GM13976 (cell line): ENCODE measurements around the gene DCPS.
"Not testable (repeated sequence)": the region's sequence is repeated elsewhere in the genome, so short reads cannot be mapped to it uniquely, and the experiment has no call there.

ENCODE experiments used
- DNase-seq: peaks from one replicate; pipeline ENCODE4 v3.0.0; 2012; ENCODE audit warnings: low spot score
- CTCF ChIP-seq: IDR thresholded peaks from 2 replicates; pipeline ENCODE4 v1.5.1; 2012; ENCODE audit warnings: borderline replicate concordance, mild to moderate bottlenecking; ENCODE audit not compliant: insufficient read depth; ENCODE audit errors: extremely low read depth, missing control alignments, control extremely low read depth
- in situ Hi-C: fragments of 300-500 bp; cut with MboI; formaldehyde crosslinking; loops from one replicate; pipeline ENCODE4 v1.12.0; 2022; ENCODE audit warnings: low sequenced_read_pairs, mixed read lengths, inconsistent platforms; ENCODE audit not compliant: unreplicated experiment

The DCPS gene

GRCh38 chr11:126385991-126386728, 82.3 kb downstream of the DCPS start:
- in situ Hi-C loops: no loop called here
- TF ChIP-seq CTCF: no peak
- no peak for DNase-seq

- DNase-seq, in situ Hi-C loops: not testable (repeated sequence)
These were observed 82.8 kb downstream of the DCPS start for GRCh38 chr11:126386729-126387071.

- no peak for TF ChIP-seq CTCF
- DNase-seq: no peak
- in situ Hi-C loops: no loop called here
These were observed 84.0 kb downstream of the DCPS start for GRCh38 chr11:126387857-126388256.

- TF ChIP-seq CTCF: no peak
- DNase-seq: no peak
- in situ Hi-C loops: no loop called here
These were observed 86.5 kb downstream of the DCPS start for GRCh38 chr11:126390272-126390867.

- no peak for DNase-seq
- in situ Hi-C loops: no loop called here
These were observed 87.6 kb downstream of the DCPS start for GRCh38 chr11:126391286-126391954.

GRCh38 chr11:126391970-126392632, 88.2 kb downstream of the DCPS start:
- in situ Hi-C loops: no loop called here
- no peak for DNase-seq
- no peak for TF ChIP-seq CTCF

More at GRCh38 chr11:126391286-126391954, 87.6 kb downstream of the DCPS start:
- no peak for TF ChIP-seq CTCF
